Spinal cord (tissue), 10 donors: ENCODE data around the gene TRIO. TPM values are rescaled to one million over a fixed set of nuclear protein-coding genes. Genes with fewer than 3 reads are reported as not detected.
A peak's percentile ranks its signal among the peaks of the same experiment; 100 is the strongest.

Source experiments
- DNase-seq, 6 donors: peaks; one replicate each; pipeline versions ENCODE4 v3.0.0 to v3.0.0-alpha.2; 2013 to 2015; ENCODE audit warnings: low spot score in 6 of 6, low read depth in 4 of 6
- H3K27ac ChIP-seq: one replicate; pipeline ENCODE4 v1.5.1; 2013; ENCODE audit warnings: low read depth, low read length, control low read depth
- H3K27me3 ChIP-seq: one replicate; pipeline ENCODE4 v1.6.1; 2013; ENCODE audit warnings: low read length; ENCODE audit not compliant: control insufficient read depth, insufficient read depth
- H3K36me3 ChIP-seq: one replicate; pipeline ENCODE4 v1.6.1; 2013; ENCODE audit warnings: low read length; ENCODE audit not compliant: control insufficient read depth, insufficient read depth
- H3K4me1 ChIP-seq: one replicate; pipeline ENCODE4 v1.6.1; 2013; ENCODE audit warnings: low read length; ENCODE audit not compliant: control insufficient read depth, insufficient read depth
- H3K4me3 ChIP-seq: one replicate; pipeline ENCODE4 v1.5.1; 2013; ENCODE audit warnings: low read depth, low read length, control low read depth
- H3K9me3 ChIP-seq: one replicate; pipeline ENCODE4 v1.6.1; 2013; ENCODE audit warnings: low read length; ENCODE audit not compliant: control insufficient read depth, insufficient read depth
- WGBS: methylation state at CpG from one replicate; pipeline ENCODE4 v1.1.5; 2013; ENCODE audit warnings: missing lambda C conversion rate; ENCODE audit not compliant: insufficient coverage; 5-methylcytosine and 5-hydroxymethylcytosine counted together
- polyA plus RNA-seq, 2 donors: library from polyadenylated mRNA; unstranded; fragments of 120-200 nt; gene quantifications; one replicate each; pipeline ENCODE4 v1.2.1, GENCODE V29; 2013; ENCODE audit not compliant: insufficient read length in 2 of 2
- total RNA-seq, 2 donors: library from RNA; depleted of rRNA in 1 of 2; stranded (reverse); fragments of 120-200 nt in 1 of 2; fragments of >200 nt in 1 of 2; gene quantifications; one replicate each; pipeline versions ENCODE4 v1.2.3 to v1.2.4, GENCODE V29; 2013 to 2014
- donor health status: healthy.

Gene TRIO
- total and polyA plus RNA-seq, 4 donors = 175 to 253 (median 240) TPM

DNA sequence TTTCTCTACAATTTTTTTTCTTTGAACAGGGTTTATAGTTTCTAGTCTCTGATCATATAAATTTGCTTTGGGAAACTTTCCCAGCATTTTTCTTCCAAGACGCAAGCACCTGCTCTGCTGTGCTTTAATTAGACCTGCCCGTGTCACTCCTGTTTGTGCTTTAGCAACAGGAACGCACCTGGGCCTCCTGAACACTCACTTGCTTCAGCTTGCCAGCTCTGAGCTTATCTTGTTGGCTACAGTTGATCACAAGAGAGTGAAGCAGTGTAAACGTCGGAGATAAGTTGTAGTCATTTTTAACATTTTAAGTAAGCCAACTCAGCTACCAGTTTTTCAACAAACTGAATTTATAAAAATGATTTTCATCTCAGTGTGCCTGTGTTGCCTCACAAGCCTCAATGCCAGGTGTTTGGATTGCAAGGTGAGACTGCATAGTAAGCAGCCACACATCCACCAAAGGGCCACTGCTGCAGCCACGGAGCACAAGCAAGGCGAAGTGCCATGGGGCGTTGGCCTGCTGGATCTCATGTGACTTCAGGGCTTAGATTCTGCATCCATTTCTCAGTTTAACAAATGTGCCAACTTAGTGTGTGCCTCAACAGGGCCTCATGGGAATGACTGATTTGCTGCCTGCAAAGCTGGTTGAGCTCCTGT lies 166.9 kb downstream of the TRIO start:
- no peak for DNase-seq
- H3K36me3 ChIP-seq = peaks cover 21% of the 10 kb centered on the region
- no peaks in the 10 kb centered on the region for H3K27me3 ChIP-seq
- peaks cover 5% of the 10 kb centered on the region for H3K4me1 ChIP-seq
- H3K27ac ChIP-seq = no peak overlapping the region
- H3K4me3 ChIP-seq = no peak overlapping the region
- H3K9me3 ChIP-seq = no peaks in the 10 kb centered on the region
- WGBS = 82% methylated on average over 5 of the region's 8 CpGs

DNA sequence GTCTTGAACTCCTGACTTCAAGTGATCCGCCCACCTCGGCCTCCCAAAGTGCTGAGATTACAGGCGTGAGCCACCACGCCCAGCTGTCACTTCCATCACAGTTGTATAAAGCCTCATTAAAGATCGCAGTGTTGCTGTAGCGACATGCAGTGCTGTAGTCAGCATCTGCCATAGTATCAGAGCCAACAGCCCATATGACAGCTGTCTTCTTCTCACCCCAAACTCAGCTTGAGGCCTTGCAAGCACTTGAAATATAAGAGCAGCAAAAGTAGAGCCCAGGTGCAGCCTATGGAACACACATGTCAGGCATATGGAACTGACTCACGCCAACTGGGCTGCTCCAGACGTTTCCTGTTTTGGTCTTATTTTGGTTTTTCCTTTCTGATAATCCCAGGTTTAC lies 167.8 kb downstream of the TRIO start:
- H3K36me3 ChIP-seq = peaks cover 21% of the 10 kb centered on the region
- H3K9me3 ChIP-seq = no peaks in the 10 kb centered on the region
- 87% methylated on average over 8 of the region's 8 CpGs for WGBS
- no peaks in the 10 kb centered on the region for H3K27me3 ChIP-seq
- H3K27ac ChIP-seq = no peak overlapping the region
- DNase-seq = peak in 1 of 6 donors; percentile 36
- no peak overlapping the region for H3K4me3 ChIP-seq
- H3K4me1 ChIP-seq = peaks cover 5% of the 10 kb centered on the region

DNA sequence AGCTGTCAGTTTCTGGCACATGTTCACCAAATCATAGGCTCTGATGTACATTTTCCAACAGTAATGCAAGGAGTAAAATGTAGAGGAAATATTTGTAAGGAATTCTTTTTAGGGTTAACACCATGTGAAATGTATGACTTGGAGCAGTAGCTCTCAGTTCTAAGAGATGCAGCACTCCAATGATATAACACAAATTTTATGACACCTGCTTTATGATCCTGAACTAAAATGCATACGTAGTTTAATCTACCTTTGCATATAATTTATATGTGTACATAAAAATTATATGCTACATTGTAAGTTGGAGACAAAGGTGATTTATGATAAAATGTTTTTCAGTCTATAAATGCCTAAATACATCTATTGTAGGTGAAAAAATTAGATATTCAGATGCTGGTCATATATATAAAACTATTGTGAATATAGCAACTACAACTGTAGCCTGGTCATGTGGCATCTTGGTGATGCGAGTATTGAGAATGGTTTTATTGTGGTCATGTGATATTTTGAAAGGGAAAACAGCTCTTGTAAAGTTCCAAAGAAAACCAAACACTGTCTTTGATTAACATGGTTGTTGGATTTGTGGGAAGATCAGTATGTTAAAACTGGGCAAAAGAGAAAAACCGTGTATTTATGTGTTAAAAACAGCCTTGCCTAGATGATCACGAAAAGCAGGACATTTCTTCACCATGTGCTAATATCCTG lies 171.0 kb downstream of the TRIO start:
- H3K4me3 ChIP-seq = no peak overlapping the region
- H3K27me3 ChIP-seq = no peaks in the 10 kb centered on the region
- 100% methylated on average over 1 of the region's 4 CpGs for WGBS
- no peak for DNase-seq
- H3K27ac ChIP-seq = no peak overlapping the region
- H3K9me3 ChIP-seq = no peaks in the 10 kb centered on the region
- H3K4me1 ChIP-seq = no peaks in the 10 kb centered on the region
- H3K36me3 ChIP-seq = peaks cover 31% of the 10 kb centered on the region

DNA sequence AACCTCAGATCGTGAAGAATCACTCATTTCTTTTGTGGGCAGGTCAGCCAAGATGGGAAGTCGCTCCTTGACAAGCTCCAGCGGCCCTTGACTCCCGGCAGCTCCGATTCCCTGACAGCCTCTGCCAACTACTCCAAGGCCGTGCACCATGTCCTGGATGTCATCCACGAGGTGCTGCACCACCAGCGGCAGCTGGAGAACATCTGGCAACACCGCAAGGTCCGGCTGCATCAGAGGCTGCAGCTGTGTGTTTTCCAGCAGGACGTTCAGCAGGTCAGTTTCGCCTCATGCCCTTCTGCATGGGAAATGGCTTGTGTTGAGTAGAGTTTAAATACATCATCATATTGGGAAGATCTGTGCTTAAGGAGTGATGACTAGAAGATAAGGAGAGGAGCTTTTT lies 173.3 kb downstream of the TRIO start:
- Histone ChIP-seq H3K27ac (no peak overlapping the region), H3K27me3 (no peaks in the 10 kb centered on the region), H3K36me3 (peaks cover 31% of the 10 kb centered on the region), H3K4me3 (no peak overlapping the region), H3K4me1 (no peaks in the 10 kb centered on the region), H3K9me3 (no peaks in the 10 kb centered on the region)
- DNase-seq = no peak
- 83% methylated on average over 12 of the region's 12 CpGs for WGBS

DNA sequence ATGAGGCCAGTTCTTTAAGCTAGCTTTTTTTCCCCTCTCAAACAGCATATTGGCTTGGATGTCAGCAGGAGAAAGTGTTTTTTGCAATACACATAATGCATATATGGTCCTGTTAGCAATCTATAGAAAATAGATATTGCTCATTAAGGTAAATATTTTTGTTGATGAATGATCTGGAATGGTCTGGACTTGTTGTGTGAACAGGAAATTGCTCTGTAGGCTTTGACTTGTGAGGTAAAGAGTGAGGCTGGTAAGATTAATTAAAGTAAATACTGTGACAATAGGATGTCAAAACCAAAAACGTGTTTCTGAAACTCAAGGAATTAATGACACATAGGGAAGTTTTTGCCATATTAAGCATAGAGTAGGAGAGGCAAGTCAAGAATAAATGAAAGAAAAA lies 176.0 kb downstream of the TRIO start:
- Histone ChIP-seq H3K4me3 (no peak overlapping the region), H3K9me3 (no peaks in the 10 kb centered on the region), H3K36me3 (peaks cover 33% of the 10 kb centered on the region), H3K4me1 (peaks cover 13% of the 10 kb centered on the region), H3K27ac (no peak overlapping the region), H3K27me3 (no peaks in the 10 kb centered on the region)
- no peak for DNase-seq
- WGBS = 60% methylated on average over 1 of the region's 1 CpG

DNA sequence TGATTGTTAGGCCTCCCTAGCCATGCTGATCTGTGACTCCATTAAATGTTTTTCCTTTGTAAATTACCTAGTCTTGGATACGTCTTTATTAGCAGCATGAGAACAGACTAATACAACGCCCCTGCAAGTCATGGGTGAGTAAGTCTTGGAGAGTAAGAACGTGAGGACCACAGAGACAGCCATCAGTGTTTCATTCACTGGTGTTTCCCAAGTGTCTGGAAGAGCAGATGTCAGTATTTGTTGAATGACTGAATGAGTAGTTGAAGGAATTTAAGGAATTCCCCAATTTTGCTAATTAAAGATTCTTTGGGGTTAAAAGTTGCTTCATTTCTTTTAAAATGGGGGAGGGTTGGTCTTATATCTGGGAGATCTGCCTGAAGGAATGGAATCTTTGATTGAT lies 178.8 kb downstream of the TRIO start:
- Histone ChIP-seq H3K9me3 (no peaks in the 10 kb centered on the region), H3K27ac (no peak overlapping the region), H3K27me3 (no peaks in the 10 kb centered on the region), H3K4me3 (no peak overlapping the region), H3K4me1 (peaks cover 13% of the 10 kb centered on the region), H3K36me3 (peaks cover 24% of the 10 kb centered on the region)
- WGBS = 88% methylated on average over 2 of the region's 3 CpGs
- no peak for DNase-seq

DNA sequence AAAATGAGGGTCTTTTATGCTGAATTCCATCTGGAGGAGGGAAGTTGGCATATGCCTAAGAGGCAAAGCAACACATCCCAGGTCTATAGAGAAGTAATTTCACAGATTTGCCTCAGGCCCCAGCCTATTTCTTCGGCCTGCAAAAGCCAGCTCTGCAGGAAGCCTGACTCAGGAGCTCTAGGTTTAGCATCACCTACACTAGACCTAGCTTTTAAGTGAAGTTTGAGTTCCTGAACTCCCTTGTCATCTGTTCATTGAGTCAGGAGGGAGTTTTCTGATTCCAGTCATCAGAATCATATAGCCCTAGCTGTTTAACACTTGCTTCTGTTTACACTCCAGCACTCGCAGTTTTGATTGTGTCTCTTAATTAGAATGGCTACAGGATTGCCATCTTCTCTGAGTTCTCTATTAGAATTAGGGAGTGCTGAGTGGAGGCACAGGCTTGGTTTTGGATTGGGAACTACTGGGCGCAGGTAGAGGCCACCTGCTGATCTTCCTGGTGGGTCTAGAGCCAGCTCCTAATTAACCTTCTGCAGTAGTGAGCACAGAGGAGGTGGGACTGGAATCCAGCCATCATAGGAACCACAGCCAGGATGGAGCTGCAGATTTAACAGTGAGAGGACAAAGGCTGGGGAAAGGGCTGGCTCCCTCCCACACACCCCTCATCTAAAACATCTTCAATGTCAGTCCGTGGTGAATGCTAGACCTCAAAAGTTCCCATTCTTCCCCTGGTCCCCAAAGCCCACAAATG lies 179.5 kb downstream of the TRIO start:
- no peak overlapping the region for H3K4me3 ChIP-seq
- H3K36me3 ChIP-seq = peaks cover 20% of the 10 kb centered on the region
- H3K27ac ChIP-seq = no peak overlapping the region
- H3K27me3 ChIP-seq = no peaks in the 10 kb centered on the region
- H3K9me3 ChIP-seq = no peaks in the 10 kb centered on the region
- peaks cover 13% of the 10 kb centered on the region for H3K4me1 ChIP-seq
- peak in 1 of 6 donors; percentile 52 for DNase-seq
- WGBS = 50% methylated on average over 1 of the region's 4 CpGs

DNA sequence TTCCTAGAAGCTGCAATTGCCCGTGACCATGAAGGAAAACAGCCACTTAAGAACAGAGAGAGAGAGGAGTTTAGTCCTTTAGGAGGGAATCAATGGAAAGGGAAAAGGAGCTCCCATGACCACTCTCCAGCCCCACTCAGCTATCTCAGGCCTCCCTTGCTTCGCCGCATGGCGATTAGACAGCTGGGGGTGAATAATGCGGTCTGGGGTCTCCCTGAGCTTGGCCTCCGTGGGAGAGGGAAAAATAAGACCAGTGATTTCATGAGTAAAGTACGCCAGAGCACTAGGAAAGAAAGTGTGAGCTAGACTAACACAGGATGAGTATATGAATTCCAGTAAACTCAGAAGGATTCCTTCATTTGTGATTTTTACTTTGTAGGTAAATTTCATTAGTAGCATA lies 180.3 kb downstream of the TRIO start:
- Histone ChIP-seq H3K36me3 (peaks cover 13% of the 10 kb centered on the region), H3K9me3 (no peaks in the 10 kb centered on the region)
- 80% methylated on average over 5 of the region's 7 CpGs for WGBS

DNA sequence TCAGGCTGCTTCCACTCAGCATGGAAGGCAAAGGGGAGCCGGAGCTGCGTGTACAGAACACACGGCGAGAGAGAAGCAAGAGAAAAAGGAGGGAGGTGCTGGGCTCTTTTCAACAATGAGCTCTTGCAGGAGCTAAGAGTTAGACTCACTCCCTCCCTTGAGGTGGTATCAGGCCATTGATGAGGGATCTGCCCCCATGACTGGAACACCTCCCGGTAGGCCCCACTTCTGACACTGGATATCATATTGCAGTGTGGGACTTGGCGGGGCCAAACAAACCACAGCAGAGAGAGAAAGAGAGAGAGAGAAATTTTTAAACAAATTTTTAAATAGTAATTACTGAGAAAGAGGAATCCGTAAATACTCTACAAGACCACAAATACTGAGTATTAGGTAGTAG lies 182.2 kb downstream of the TRIO start:
- 85% methylated on average over 4 of the region's 7 CpGs for WGBS
- no peaks in the 10 kb centered on the region for H3K27me3 ChIP-seq

More for the DNA sequence above, 180.3 kb downstream of the TRIO start:
- Histone ChIP-seq H3K27ac (no peak overlapping the region), H3K4me3 (no peak overlapping the region), H3K27me3 (no peaks in the 10 kb centered on the region), H3K4me1 (peaks cover 13% of the 10 kb centered on the region)
- DNase-seq = peak in 1 of 6 donors; percentile 43

More for the DNA sequence above, 182.2 kb downstream of the TRIO start:
- Histone ChIP-seq H3K9me3 (no peaks in the 10 kb centered on the region), H3K27ac (no peak overlapping the region), H3K4me1 (peaks cover 16% of the 10 kb centered on the region), H3K36me3 (peaks cover 12% of the 10 kb centered on the region), H3K4me3 (no peak overlapping the region)
- DNase-seq = no peak
